Peyer's patch (tissue), 4 donors: ENCODE data around the gene HNRNPR.
"Not testable (repeated sequence)": the region's sequence is repeated elsewhere in the genome, so short reads cannot be mapped to it uniquely, and the experiment has no call there.

Experiments
- POLR2A ChIP-seq, 2 donors: fragments of 450-650 bp; IDR thresholded peaks; one replicate each; pipeline ENCODE4 v1.5.1; 2017; ENCODE audit warnings: antibody characterized with exemption in 2 of 2, mild to moderate bottlenecking in 2 of 2, moderate library complexity in 2 of 2
- TF ChIP-seq, protein P1 (sequence below), 6 experiments: fragments of 450-650 bp in 4 of 6; fragments of 200-600 bp in 2 of 6; sonication (generic) in 1 of 6; IDR thresholded peaks; one replicate each; pipeline ENCODE4 v1.5.1; 2017 to 2019; ENCODE audit warnings: antibody characterized with exemption in 6 of 6, mild to moderate bottlenecking in 3 of 6, moderate library complexity in 1 of 6

DNA sequence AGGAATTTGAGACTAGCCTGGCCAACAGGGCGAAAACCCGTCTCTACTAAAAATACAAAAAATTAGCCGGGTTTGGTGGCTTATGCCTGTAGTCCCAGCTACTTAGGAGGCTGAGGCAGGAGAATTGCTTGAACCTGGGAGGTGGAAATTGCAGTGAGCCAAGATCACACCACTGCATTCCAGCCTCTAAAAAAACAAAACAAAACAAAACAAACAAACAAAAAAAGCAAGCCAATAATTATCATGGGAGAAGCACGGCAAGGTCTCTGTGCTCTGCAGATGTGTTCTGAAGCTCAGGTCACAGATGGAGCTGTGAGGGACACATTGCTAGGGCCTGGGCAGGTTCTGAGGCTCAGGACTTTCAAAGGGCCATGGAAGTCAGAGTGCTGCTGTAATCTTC lies 36.2 kb upstream of the HNRNPR start:
- TF ChIP-seq, protein P1, sequence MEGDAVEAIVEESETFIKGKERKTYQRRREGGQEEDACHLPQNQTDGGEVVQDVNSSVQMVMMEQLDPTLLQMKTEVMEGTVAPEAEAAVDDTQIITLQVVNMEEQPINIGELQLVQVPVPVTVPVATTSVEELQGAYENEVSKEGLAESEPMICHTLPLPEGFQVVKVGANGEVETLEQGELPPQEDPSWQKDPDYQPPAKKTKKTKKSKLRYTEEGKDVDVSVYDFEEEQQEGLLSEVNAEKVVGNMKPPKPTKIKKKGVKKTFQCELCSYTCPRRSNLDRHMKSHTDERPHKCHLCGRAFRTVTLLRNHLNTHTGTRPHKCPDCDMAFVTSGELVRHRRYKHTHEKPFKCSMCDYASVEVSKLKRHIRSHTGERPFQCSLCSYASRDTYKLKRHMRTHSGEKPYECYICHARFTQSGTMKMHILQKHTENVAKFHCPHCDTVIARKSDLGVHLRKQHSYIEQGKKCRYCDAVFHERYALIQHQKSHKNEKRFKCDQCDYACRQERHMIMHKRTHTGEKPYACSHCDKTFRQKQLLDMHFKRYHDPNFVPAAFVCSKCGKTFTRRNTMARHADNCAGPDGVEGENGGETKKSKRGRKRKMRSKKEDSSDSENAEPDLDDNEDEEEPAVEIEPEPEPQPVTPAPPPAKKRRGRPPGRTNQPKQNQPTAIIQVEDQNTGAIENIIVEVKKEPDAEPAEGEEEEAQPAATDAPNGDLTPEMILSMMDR (IDR thresholded peaks at IDR 0.05) = not testable (repeated sequence)
- not testable (repeated sequence) for TF ChIP-seq POLR2A (IDR thresholded peaks at IDR 0.05)
